Aorta (tissue), 5 donors: ENCODE measurements around the gene IPPK. TPM values are rescaled to one million over a fixed set of nuclear protein-coding genes. Genes with fewer than 3 reads are reported as not detected.

Experiments
- ATAC-seq: fragments of 200-7000 bp; cut with Tn5 transposase; one replicate; pipeline ENCODE4 v1.9.1; 2022; ENCODE audit warnings: moderate library complexity; ENCODE audit not compliant: low FRiP score
- DNase-seq, 2 donors: peaks; one replicate each; pipeline ENCODE4 v3.0.0-alpha.2; 2020
- H3K27ac ChIP-seq, 2 donors: one replicate each; pipeline ENCODE4 v1.5.1; 2013; ENCODE audit warnings: low read length in 2 of 2, mild to moderate bottlenecking in 2 of 2, moderate library complexity in 2 of 2, control low read depth in 1 of 2, inconsistent platforms in 1 of 2, low read depth in 1 of 2
- H3K27me3 ChIP-seq, 2 donors: one replicate each; pipeline ENCODE4 v1.6.1; 2013; ENCODE audit warnings: control low read depth in 1 of 2, low read length in 1 of 2, mild to moderate bottlenecking in 1 of 2, moderate library complexity in 1 of 2; ENCODE audit not compliant: insufficient read depth in 2 of 2, control insufficient read depth in 1 of 2
- H3K36me3 ChIP-seq, 2 donors: one replicate each; pipeline ENCODE4 v1.6.1; 2013; ENCODE audit warnings: control low read depth in 1 of 2, low read length in 1 of 2, mild to moderate bottlenecking in 1 of 2; ENCODE audit not compliant: insufficient read depth in 2 of 2, control insufficient read depth in 1 of 2
- H3K4me1 ChIP-seq, 2 donors: one replicate each; pipeline ENCODE4 v1.6.1; 2013; ENCODE audit warnings: low read length in 2 of 2, control low read depth in 1 of 2, mild to moderate bottlenecking in 1 of 2, moderate library complexity in 1 of 2; ENCODE audit not compliant: insufficient read depth in 2 of 2, control insufficient read depth in 1 of 2
- H3K4me3 ChIP-seq, 2 donors: one replicate each; pipeline ENCODE4 v1.5.1; 2013; ENCODE audit warnings: low read length in 2 of 2, control low read depth in 1 of 2, mild to moderate bottlenecking in 1 of 2
- H3K9me3 ChIP-seq: one replicate; pipeline ENCODE4 v1.6.1; 2013; ENCODE audit warnings: mild to moderate bottlenecking, low read length; ENCODE audit not compliant: control insufficient read depth
- WGBS, 2 donors: extraction: QIAGEN DNeasy Blood & Tissue Kit; methylation state at CpG; one replicate each; pipeline ENCODE4 v1.1.7; 2013; 5-methylcytosine and 5-hydroxymethylcytosine counted together
- intact Hi-C, 2 donors: fragments of 100-400 bp; cut with DNase I; formaldehyde crosslinking; loops; one replicate each; pipeline versions ENCODE4 v1.14.2 to v1.15.0; 2022
- polyA plus RNA-seq, 2 donors: library from polyadenylated mRNA; stranded (reverse); fragments of 200-250 nt; gene quantifications; one replicate each; pipeline ENCODE4 v1.2.3, GENCODE V29; 2013
- total RNA-seq, 2 donors: library from RNA; stranded (reverse); fragmentation: NEBNext Ultra II Directional; extraction: Animal tissue kit (Norgen Biotek cat#: 25700); gene quantifications; one replicate each; pipeline ENCODE4 v1.2.1, GENCODE V29; 2021
- donor health status: healthy with polysubstance abuse.
- donor health status: Bipolar disorder and iron deficiency.
- donor health status: DM: no; HTN: no; CAD: no.
- donor health status: DM: no; HTN: no; CAD: no.
- donor health status: DM: yes; HTN: yes; CAD: no.

IPPK gene
- total and polyA plus RNA-seq, 4 donors, result 2.5 to 12.1 (median 6.8) TPM

DNA sequence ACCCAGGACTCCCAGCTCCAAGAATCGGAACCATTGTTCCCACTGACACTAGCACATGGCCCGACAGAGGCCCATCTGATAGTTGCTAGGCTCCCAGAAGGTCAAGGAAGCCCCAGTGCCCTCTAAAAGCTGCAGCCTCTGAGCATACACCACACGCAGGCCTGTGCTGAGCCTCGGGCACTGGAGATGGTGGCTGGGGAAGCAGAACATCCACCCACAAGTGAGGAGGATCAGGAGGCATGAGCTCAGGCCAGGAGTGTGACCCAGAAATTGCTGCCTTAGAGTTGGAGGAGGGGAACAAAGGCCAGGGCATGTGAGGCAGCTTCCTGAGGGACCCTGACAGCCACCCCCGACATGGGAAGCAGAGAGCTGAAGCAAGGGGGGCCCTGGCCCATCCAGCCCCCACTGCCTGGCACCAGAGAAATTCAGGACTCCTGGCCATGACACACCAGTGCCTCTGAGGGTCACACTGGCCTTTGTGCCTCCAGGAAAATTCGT is 21.4 kb downstream of the IPPK start:
- H3K27me3 ChIP-seq, result no peaks in the 10 kb centered on the region
- H3K4me3 ChIP-seq, result no peak overlapping the region
- no peaks in the 10 kb centered on the region for H3K9me3 ChIP-seq
- no peaks in the 10 kb centered on the region for H3K4me1 ChIP-seq
- peak in 1 of 2 donors; percentile 57 for DNase-seq
- WGBS, 2 donors, result 87 to 91% methylated on average over 5 to 6 of the region's 6 CpGs
- ATAC-seq, result no peak
- H3K27ac ChIP-seq, result no peak overlapping the region
- peaks cover 0 to 3% of the 10 kb centered on the region in 2 donors for H3K36me3 ChIP-seq
- intact Hi-C loops, result no loop called here

- Histone ChIP-seq H3K4me1 (no peaks in the 10 kb centered on the region), H3K9me3 (no peaks in the 10 kb centered on the region), H3K36me3 (peaks cover 0 to 3% of the 10 kb centered on the region in 2 donors), H3K27me3 (no peaks in the 10 kb centered on the region), H3K4me3 (no peak overlapping the region), H3K27ac (no peak overlapping the region)
- DNase-seq (peak in 1 of 2 donors; percentile 42), ATAC-seq (no peak)
- 90 to 92% methylated on average over 11 of the region's 11 CpGs for WGBS, 2 donors
- intact Hi-C loops, result no loop called here
Observed at GRCh38 chr9:92647671-92648473, 22.1 kb downstream of the IPPK start.

DNA sequence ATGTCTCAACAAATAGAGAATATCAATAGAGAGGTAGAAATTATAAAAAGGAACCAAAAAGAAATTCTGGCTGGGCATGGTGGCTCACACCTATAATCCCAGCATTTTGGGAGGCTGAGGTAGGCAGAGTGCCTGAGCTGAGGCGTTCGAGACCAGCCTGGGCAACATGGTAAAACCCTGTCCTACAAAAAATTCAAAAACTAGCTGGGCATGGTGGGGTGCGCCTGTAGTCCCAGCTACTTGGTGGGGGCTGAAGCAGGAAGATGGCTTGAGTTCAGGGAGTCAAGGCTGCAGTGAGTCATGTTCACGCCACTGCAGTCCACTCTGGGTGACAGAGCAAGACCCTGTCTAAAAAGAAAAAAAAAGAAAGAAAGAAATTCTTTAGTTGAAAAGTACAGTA is 24.9 kb downstream of the IPPK start:
- H3K27ac ChIP-seq, result no peak overlapping the region
- intact Hi-C loops, result no loop called here
- H3K4me3 ChIP-seq, result no peak overlapping the region
- peaks cover 0 to 4% of the 10 kb centered on the region in 2 donors for H3K36me3 ChIP-seq
- no peak for ATAC-seq
- H3K27me3 ChIP-seq, result no peaks in the 10 kb centered on the region
- no peaks in the 10 kb centered on the region for H3K9me3 ChIP-seq
- WGBS, 2 donors, result 97 to 100% methylated on average over 4 of the region's 4 CpGs
- H3K4me1 ChIP-seq, result no peaks in the 10 kb centered on the region
- no peak for DNase-seq

GRCh38 chr9:92644278-92644677 is 25.7 kb downstream of the IPPK start:
- H3K36me3 ChIP-seq, result peaks cover 0 to 4% of the 10 kb centered on the region in 2 donors
- ATAC-seq, result no peak
- no peak for DNase-seq

GRCh38 chr9:92642564-92642963 is 27.4 kb downstream of the IPPK start:
- peak in 1 of 2 donors; percentile 43 for DNase-seq
- ATAC-seq, result no peak
- Histone ChIP-seq H3K36me3 (peaks cover 0 to 4% of the 10 kb centered on the region in 2 donors), H3K27ac (no peak overlapping the region), H3K4me1 (no peaks in the 10 kb centered on the region), H3K27me3 (no peaks in the 10 kb centered on the region), H3K9me3 (no peaks in the 10 kb centered on the region), H3K4me3 (no peak overlapping the region)
- 96% methylated on average over 7 of the region's 7 CpGs for WGBS, 2 donors
- intact Hi-C loops, result no loop called here

More at GRCh38 chr9:92644278-92644677, 25.7 kb downstream of the IPPK start:
- Histone ChIP-seq H3K4me1 (no peaks in the 10 kb centered on the region), H3K27me3 (no peaks in the 10 kb centered on the region), H3K9me3 (no peaks in the 10 kb centered on the region), H3K4me3 (no peak overlapping the region), H3K27ac (no peak overlapping the region)
- 89 to 92% methylated on average over 7 of the region's 7 CpGs for WGBS, 2 donors
- intact Hi-C loops, result no loop called here

DNA sequence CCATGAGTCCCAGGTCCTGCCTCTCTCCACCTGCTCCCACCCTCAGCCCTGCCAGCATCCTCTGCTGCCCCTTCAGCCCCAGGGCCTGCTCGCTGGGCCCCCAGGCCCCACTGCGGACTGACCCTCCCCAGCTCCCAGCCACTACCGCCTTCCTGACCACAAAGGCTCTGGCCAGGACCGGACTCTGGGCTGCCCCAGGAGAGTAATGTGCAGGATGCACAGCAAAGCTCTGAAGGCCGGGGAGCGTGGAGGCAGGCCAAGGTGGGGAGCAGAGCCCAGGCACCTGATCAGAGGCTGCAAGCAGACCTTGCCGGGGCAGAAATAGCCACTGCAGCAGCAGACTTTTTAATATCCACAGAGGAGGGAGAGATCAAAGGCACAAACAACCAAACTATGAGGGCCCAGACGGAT is 27.9 kb downstream of the IPPK start:
- no peak overlapping the region for H3K4me3 ChIP-seq
- intact Hi-C loops, result no loop called here
- H3K9me3 ChIP-seq, result no peaks in the 10 kb centered on the region
- ATAC-seq (no peak), DNase-seq (peak in 1 of 2 donors; percentile 44)
- H3K4me1 ChIP-seq, result no peaks in the 10 kb centered on the region
- peaks cover 0 to 7% of the 10 kb centered on the region in 2 donors for H3K36me3 ChIP-seq
- 92 to 94% methylated on average over 8 of the region's 8 CpGs for WGBS, 2 donors
- no peaks in the 10 kb centered on the region for H3K27me3 ChIP-seq
- no peak overlapping the region for H3K27ac ChIP-seq

DNA sequence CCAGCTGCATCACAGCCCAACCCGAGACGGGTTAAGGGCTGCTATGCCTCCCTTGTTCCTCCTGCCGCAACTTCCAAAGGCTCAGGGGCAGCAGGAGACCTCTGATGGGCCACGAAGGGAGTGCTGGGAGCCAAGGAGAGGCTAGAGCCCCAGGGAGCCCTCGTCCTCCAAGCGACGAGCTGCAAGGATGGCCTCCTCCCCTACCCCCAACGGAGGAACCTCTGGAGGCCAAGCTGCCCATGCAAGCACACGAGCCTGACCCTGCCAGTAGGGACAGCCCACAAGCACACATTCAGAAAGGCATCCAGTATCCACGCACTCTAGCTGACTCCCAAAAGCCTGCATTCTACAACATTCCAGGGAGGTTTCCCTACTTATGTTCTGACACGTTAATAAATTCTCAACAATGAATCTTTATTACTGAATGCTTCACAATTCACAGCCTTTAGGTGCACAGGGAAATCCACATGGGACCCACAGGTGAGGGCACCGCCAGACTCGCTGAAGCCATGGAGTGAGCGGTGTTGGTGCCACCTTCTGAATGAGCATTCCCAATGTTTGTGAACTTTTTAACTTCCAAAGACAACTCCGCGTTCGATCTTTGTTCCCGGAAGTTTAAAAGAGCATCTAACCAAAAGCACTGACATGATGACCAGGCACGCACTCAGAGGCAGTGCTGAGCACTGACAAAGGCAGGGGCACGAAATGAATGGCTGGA is 28.7 kb downstream of the IPPK start:
- no peak for DNase-seq
- H3K27me3 ChIP-seq, result no peaks in the 10 kb centered on the region
- H3K4me1 ChIP-seq, result no peaks in the 10 kb centered on the region
- no peak overlapping the region for H3K4me3 ChIP-seq
- H3K9me3 ChIP-seq, result no peaks in the 10 kb centered on the region
- 89 to 91% methylated on average over 20 of the region's 20 CpGs for WGBS, 2 donors
- ATAC-seq, result no peak
- no peak overlapping the region for H3K27ac ChIP-seq
- intact Hi-C loops, result no loop called here
- peaks cover 0 to 7% of the 10 kb centered on the region in 2 donors for H3K36me3 ChIP-seq

DNA sequence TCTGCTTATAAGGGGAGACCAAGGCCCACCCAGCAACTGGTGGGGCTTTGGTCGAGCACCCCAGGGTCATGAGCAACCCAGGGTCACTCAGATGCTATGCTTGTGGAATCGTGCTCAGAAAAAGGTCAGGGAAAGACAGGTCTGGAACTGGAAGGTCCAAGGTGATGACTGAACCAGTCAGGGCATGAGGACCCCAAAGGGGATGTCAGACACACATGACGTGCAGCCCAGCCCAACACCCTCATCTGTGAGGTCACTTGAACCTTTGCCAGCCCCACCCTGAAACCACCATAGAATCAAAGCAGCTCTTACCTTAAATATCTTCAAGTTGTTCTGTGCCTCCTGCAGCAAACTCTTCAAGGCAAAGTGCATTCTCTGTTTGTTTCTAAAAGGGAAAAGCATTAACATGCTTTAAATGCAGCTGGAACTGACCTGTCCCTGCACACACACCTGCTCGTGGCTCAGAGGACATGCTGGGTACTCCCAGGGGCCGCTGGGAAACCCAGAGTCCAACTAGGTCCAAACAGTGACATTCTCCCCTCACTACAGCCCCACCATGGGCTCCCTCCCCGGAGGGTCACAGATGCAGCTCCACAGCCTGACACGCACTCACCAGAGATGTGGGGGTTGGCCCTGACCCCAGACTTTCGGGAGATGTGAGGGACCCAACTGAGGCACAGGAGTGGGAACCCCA is 29.4 kb downstream of the IPPK start:
- H3K27me3 ChIP-seq, result no peaks in the 10 kb centered on the region
- intact Hi-C loops, result no loop called here
- ATAC-seq (no peak), DNase-seq (peak in 1 of 2 donors; percentile 45)
- H3K36me3 ChIP-seq, result peaks cover 0 to 7% of the 10 kb centered on the region in 2 donors
- no peaks in the 10 kb centered on the region for H3K4me1 ChIP-seq
- no peaks in the 10 kb centered on the region for H3K9me3 ChIP-seq
- no peak overlapping the region for H3K27ac ChIP-seq
- H3K4me3 ChIP-seq, result no peak overlapping the region
- 87 to 88% methylated on average over 8 of the region's 8 CpGs for WGBS, 2 donors
